HepG2 (cell line): ENCODE measurements around the gene PHYH. TPM values are rescaled to one million over a fixed set of nuclear protein-coding genes. Genes with fewer than 3 reads are reported as not detected.

Experiments used
- ARNTL ChIP-seq: sonication (generic); formaldehyde crosslinking; IDR thresholded peaks from 2 replicates; pipeline ENCODE4 v1.4.0; 2020; ENCODE audit warnings: mild to moderate bottlenecking, missing genetic modification reagents
- ASH2L ChIP-seq: fragments of 300-600, 200-600 bp; sonication (generic); IDR thresholded peaks from 2 replicates; pipeline ENCODE4 v1.7.0; 2017; ENCODE audit warnings: low read depth, mild to moderate bottlenecking, moderate library complexity, mixed read lengths, low read length; ENCODE audit not compliant: insufficient read length
- HNF4A ChIP-seq: sonication (generic); formaldehyde crosslinking; IDR thresholded peaks from 2 replicates; pipeline ENCODE4 v1.4.0; 2020; ENCODE audit warnings: missing genetic modification reagents
- HNRNPK ChIP-seq: fragments of 200-400 bp; formaldehyde crosslinking; IDR thresholded peaks from 2 replicates; pipeline ENCODE4 v1.6.1; 2018; ENCODE audit warnings: low read length, low read depth, moderate library complexity, mild to moderate bottlenecking; ENCODE audit not compliant: poor library complexity, severe bottlenecking
- PHF21A ChIP-seq: sonication (generic); formaldehyde crosslinking; IDR thresholded peaks from 2 replicates; pipeline ENCODE4 v1.5.0; 2020; ENCODE audit warnings: mild to moderate bottlenecking, missing genetic modification reagents
- RXRB ChIP-seq: IDR thresholded peaks from 2 replicates; pipeline ENCODE4 v1.6.1; 2016; ENCODE audit warnings: borderline replicate concordance, missing genetic modification reagents, missing compliant biosample characterization
- SALL1 ChIP-seq: sonication (generic); formaldehyde crosslinking; IDR thresholded peaks from 2 replicates; pipeline ENCODE4 v1.8.0; 2022; ENCODE audit warnings: mild to moderate bottlenecking, missing genetic modification reagents
- SETDB1 ChIP-seq: sonication (generic); formaldehyde crosslinking; IDR thresholded peaks from 2 replicates; pipeline ENCODE4 v1.5.1; 2020; ENCODE audit warnings: missing genetic modification reagents, mild to moderate bottlenecking, borderline replicate concordance
- SP4 ChIP-seq: sonication (generic); formaldehyde crosslinking; IDR thresholded peaks from 2 replicates; pipeline ENCODE4 v1.8.1; 2023; ENCODE audit warnings: mild to moderate bottlenecking, missing genetic modification reagents
- THAP11 ChIP-seq: IDR thresholded peaks from 2 replicates; pipeline ENCODE4 v1.6.1; 2016; ENCODE audit warnings: missing biosample characterization, missing genetic modification reagents
- WIZ ChIP-seq: sonication (generic); formaldehyde crosslinking; IDR thresholded peaks from 2 replicates; pipeline ENCODE4 v1.5.1; 2020; ENCODE audit warnings: mild to moderate bottlenecking, missing genetic modification reagents
- ZC3H13 ChIP-seq: sonication (generic); formaldehyde crosslinking; IDR thresholded peaks from 2 replicates; pipeline ENCODE4 v1.8.1; 2023; ENCODE audit warnings: mild to moderate bottlenecking, missing genetic modification reagents, moderate library complexity
- ZNF30 ChIP-seq: sonication (generic); formaldehyde crosslinking; IDR thresholded peaks from 2 replicates; pipeline ENCODE4 v1.5.0; 2020; ENCODE audit warnings: mild to moderate bottlenecking, missing genetic modification reagents
- ZNF335 ChIP-seq: sonication (generic); formaldehyde crosslinking; IDR thresholded peaks from 2 replicates; pipeline ENCODE4 v1.4.0; 2020; ENCODE audit warnings: missing genetic modification reagents
- ZNF550 ChIP-seq: sonication (generic); formaldehyde crosslinking; IDR thresholded peaks from 2 replicates; pipeline ENCODE4 v1.4.0; 2020; ENCODE audit warnings: mild to moderate bottlenecking, missing genetic modification reagents, borderline replicate concordance
- polyA plus RNA-seq, 8 experiments: library from polyadenylated mRNA; depleted of rRNA in 3 of 8; stranded (reverse) in 7 of 8; unstranded in 1 of 8; fragments of >200 nt; fragmentation: Illumina TruSeq in 4 of 8; extraction: Trizol in 4 of 8; gene quantifications; 2 replicates each; pipeline versions ENCODE4 v1.2.1 to v1.2.3, GENCODE V29; 2011 to 2016; ENCODE audit warnings: low read depth in 4 of 8, missing spikeins in 1 of 8, mixed read lengths in 1 of 8; ENCODE audit not compliant: insufficient read depth in 1 of 8
- total RNA-seq, 5 experiments: library from RNA; depleted of rRNA; stranded (reverse); fragments of >200 nt; fragmentation: Illumina TruSeq; extraction: Trizol; gene quantifications; 2 replicates each; pipeline ENCODE4 v1.2.3, GENCODE V29; 2016; ENCODE audit warnings: low read depth in 1 of 5
- TF ChIP-seq, protein P1 (sequence below): sonication (generic); formaldehyde crosslinking; IDR thresholded peaks from one replicate; pipeline ENCODE4 v1.5.1; 2020; ENCODE audit warnings: mild to moderate bottlenecking, missing genetic modification reagents; ENCODE audit errors: not compliant biosample characterization
- TF ChIP-seq, protein P2 (sequence below): IDR thresholded peaks from 2 replicates; pipeline ENCODE4 v1.6.1; 2016; ENCODE audit warnings: mild to moderate bottlenecking
- TF ChIP-seq, protein P3 (sequence below): sonication (generic); formaldehyde crosslinking; IDR thresholded peaks from 2 replicates; pipeline ENCODE4 v1.8.1; 2023; ENCODE audit warnings: mild to moderate bottlenecking, missing genetic modification reagents

PHYH gene
- total and polyA plus RNA-seq, 2 of the 13 experiments (the other 11 are each of a cell fraction or from before 2014, with no cell fraction given): 27.2 to 34.5 TPM

DNA sequence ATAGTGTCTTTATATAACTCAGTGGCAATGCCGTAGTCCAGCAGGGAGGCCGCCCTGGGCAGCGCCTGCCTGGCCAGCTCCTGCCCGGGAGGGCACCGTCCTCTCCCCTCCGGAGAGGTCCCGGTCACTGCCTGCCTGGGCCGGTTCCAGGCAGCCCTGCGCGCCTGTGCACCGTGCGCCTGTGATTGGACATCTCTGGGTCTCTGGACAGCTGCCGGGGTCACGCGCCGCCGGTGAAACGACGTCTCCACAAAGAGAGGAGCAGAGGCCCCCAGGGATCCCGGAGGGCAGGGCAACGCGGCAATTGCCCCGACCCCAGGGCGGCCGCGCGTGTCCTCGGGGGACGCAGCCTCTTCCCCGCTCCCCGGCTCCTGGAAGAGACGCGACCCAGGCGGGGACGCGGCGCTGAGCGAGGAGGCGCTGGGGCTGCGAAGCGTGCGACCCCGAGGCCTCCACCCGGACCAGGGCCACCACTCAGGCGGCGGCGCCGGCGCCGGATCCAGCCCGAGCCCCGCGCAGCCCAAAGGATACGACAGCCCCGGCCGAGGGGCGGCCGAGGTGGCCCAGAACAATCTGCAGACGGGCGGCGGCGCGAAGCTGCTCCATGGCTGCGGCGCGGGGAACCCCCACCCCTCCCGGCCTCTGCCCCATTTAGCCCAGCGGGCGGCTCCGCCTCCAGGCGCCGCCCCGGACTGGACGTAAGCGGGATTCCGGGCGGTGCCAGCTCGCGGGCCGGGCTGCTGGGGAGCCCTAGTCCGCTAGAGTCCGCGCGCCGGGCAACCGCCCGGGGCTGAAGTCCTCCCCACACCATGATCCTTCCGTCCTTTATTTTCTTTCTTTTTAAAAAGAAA, at the start of gene PHYH (continued):
- TF ChIP-seq PHF21A (CRISPR knock-in tag) (peak; percentile 24; the same call in 1 of the 2 replicates), ZNF335 (CRISPR knock-in tag) (peak; percentile 30; the same call in 1 of the 2 replicates), HNF4A (CRISPR knock-in tag) (no peak; the same call in none of the 2 replicates), ARNTL (CRISPR knock-in tag) (peak; percentile 24), ZNF30 (CRISPR knock-in tag) (peak; percentile 56; the same call in 1 of the 2 replicates), HNRNPK (peak; percentile 83), SALL1 (CRISPR knock-in tag) (peak; percentile 62), RXRB (CRISPR knock-in tag) (peak; percentile 45), ZNF550 (CRISPR knock-in tag) (no peak), ASH2L (peak; percentile 45), WIZ (0 out of 2 replicates have a peak, but pooled peaks have one; percentile 12), THAP11 (CRISPR knock-in tag) (peak; percentile 34; the same call in 1 of the 2 replicates), SETDB1 (CRISPR knock-in tag) (no peak), ZC3H13 (CRISPR knock-in tag) (peak; percentile 75), SP4 (CRISPR knock-in tag) (peak; percentile 49)
- TF ChIP-seq, protein P1, sequence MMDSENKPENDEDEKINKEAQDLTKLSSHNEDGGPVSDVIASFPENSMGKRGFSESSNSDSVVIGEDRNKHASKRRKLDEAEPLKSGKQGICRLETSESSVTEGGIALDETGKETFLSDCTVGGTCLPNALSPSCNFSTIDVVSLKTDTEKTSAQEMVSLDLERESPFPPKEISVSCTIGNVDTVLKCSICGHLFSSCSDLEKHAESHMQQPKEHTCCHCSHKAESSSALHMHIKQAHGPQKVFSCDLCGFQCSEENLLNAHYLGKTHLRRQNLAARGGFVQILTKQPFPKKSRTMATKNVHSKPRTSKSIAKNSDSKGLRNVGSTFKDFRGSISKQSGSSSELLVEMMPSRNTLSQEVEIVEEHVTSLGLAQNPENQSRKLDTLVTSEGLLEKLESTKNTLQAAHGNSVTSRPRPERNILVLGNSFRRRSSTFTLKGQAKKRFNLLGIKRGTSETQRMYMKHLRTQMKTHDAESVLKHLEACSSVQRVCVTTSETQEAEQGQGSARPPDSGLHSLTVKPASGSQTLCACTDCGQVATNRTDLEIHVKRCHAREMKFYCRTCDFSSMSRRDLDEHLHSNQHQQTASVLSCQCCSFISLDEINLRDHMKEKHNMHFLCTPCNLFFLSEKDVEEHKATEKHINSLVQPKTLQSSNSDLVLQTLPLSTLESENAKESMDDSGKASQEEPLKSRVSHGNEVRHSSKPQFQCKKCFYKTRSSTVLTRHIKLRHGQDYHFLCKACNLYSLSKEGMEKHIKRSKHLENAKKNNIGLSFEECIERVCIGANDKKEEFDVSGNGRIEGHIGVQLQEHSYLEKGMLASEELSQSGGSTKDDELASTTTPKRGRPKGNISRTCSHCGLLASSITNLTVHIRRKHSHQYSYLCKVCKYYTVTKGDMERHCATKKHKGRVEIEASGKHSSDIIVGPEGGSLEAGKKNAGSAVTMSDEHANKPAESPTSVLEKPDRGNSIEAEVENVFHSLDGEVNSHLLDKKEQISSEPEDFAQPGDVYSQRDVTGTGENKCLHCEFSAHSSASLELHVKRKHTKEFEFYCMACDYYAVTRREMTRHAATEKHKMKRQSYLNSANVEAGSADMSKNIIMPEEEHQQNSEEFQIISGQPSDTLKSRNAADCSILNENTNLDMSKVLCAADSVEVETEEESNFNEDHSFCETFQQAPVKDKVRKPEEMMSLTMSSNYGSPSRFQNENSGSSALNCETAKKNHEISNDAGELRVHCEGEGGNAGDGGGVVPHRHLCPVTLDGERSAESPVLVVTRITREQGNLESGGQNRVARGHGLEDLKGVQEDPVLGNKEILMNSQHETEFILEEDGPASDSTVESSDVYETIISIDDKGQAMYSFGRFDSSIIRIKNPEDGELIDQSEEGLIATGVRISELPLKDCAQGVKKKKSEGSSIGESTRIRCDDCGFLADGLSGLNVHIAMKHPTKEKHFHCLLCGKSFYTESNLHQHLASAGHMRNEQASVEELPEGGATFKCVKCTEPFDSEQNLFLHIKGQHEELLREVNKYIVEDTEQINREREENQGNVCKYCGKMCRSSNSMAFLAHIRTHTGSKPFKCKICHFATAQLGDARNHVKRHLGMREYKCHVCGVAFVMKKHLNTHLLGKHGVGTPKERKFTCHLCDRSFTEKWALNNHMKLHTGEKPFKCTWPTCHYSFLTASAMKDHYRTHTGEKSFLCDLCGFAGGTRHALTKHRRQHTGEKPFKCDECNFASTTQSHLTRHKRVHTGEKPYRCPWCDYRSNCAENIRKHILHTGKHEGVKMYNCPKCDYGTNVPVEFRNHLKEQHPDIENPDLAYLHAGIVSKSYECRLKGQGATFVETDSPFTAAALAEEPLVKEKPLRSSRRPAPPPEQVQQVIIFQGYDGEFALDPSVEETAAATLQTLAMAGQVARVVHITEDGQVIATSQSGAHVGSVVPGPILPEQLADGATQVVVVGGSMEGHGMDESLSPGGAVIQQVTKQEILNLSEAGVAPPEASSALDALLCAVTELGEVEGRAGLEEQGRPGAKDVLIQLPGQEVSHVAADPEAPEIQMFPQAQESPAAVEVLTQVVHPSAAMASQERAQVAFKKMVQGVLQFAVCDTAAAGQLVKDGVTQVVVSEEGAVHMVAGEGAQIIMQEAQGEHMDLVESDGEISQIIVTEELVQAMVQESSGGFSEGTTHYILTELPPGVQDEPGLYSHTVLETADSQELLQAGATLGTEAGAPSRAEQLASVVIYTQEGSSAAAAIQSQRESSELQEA (CRISPR knock-in tag): no peak
- TF ChIP-seq, protein P2, sequence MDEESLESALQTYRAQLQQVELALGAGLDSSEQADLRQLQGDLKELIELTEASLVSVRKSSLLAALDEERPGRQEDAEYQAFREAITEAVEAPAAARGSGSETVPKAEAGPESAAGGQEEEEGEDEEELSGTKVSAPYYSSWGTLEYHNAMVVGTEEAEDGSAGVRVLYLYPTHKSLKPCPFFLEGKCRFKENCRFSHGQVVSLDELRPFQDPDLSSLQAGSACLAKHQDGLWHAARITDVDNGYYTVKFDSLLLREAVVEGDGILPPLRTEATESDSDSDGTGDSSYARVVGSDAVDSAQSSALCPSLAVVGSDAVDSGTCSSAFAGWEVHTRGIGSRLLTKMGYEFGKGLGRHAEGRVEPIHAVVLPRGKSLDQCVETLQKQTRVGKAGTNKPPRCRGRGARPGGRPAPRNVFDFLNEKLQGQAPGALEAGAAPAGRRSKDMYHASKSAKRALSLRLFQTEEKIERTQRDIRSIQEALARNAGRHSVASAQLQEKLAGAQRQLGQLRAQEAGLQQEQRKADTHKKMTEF (CRISPR knock-in tag): peak; percentile 80
- TF ChIP-seq, protein P3, sequence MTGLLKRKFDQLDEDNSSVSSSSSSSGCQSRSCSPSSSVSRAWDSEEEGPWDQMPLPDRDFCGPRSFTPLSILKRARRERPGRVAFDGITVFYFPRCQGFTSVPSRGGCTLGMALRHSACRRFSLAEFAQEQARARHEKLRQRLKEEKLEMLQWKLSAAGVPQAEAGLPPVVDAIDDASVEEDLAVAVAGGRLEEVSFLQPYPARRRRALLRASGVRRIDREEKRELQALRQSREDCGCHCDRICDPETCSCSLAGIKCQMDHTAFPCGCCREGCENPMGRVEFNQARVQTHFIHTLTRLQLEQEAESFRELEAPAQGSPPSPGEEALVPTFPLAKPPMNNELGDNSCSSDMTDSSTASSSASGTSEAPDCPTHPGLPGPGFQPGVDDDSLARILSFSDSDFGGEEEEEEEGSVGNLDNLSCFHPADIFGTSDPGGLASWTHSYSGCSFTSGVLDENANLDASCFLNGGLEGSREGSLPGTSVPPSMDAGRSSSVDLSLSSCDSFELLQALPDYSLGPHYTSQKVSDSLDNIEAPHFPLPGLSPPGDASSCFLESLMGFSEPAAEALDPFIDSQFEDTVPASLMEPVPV (CRISPR knock-in tag): peak; percentile 68
